Measurements from ENCODE around the gene MEMO1. TPM values are rescaled to one million over a fixed set of nuclear protein-coding genes. Genes with fewer than 3 reads are reported as not detected.

MEMO1 gene
- polyA plus RNA-seq, 1 donor (not counting 4 experiments of a cell fraction or from before 2014, with no cell fraction given) = 125 TPM

- H3K9me1 ChIP-seq (ENCODE audit: control insufficient read depth, extremely low read depth, insufficient read depth, low read length) = no peaks in the 10 kb centered on the region
- TF ChIP-seq EZH2 (IDR thresholded peaks at IDR 0.05; ENCODE audit: low read length) (no peak), CTCF (optimal IDR thresholded peaks at IDR 0.05 in 1 of 3, IDR thresholded peaks at IDR 0.05 in 1 of 3, conservative IDR thresholded peaks at IDR 0.05 in 1 of 3; ENCODE audit: extremely low read depth in 1 of 3, insufficient read depth in 2 of 3, low read length in 3 of 3) (no peak)
- no peaks in the 10 kb centered on the region for H3K27me3 ChIP-seq (ENCODE audit: control insufficient read depth, extremely low read depth, insufficient read depth, low read length)
- no peak overlapping the region for H3K4me2 ChIP-seq (ENCODE audit: control insufficient read depth, extremely low read depth, insufficient read depth, low read depth, low read length)
- dilution Hi-C loops (cut with MboI; ENCODE audit: extremely low pct_ligation_motif_present, low sequenced_read_pairs) = no loop called here
- H3K79me2 ChIP-seq (ENCODE audit: control insufficient read depth, insufficient read depth, low read length) = peaks cover 4% of the 10 kb centered on the region
- no peak overlapping the region for H3K4me3 ChIP-seq (ENCODE audit: control insufficient read depth in 2 of 3, extremely low read depth in 1 of 3, insufficient read depth in 2 of 3, low read depth in 1 of 3, low read length in 3 of 3)
- H3K36me3 ChIP-seq (ENCODE audit: control insufficient read depth in 2 of 2, extremely low read depth in 1 of 2, insufficient read depth in 2 of 2, low read length in 2 of 2) = peaks cover 0 to 3% of the 10 kb centered on the region in 2 experiments
- no peaks in the 10 kb centered on the region for H3K9me3 ChIP-seq (ENCODE audit: control insufficient read depth, low read depth, low read length)
- no peak overlapping the region for H3K27ac ChIP-seq (ENCODE audit: control insufficient read depth, insufficient read depth, low read length)
- no peak for FAIRE-seq
- no peak overlapping the region for H3K9ac ChIP-seq (ENCODE audit: control insufficient read depth, extremely low read depth, insufficient read depth, low read length)
- no peaks in the 10 kb centered on the region for H3K4me1 ChIP-seq (ENCODE audit: control insufficient read depth, extremely low read depth, insufficient read depth, low read length)
- DNase-seq (ENCODE audit: low read depth, low spot score) = no peak
- no peaks in the 10 kb centered on the region for H4K20me1 ChIP-seq (ENCODE audit: control insufficient read depth, extremely low read depth, insufficient read depth, low read length)
- H2AFZ ChIP-seq (ENCODE audit: control insufficient read depth, low read length) = no peak overlapping the region
Measured at GRCh38 chr2:31920962-31921361, 89.8 kb downstream of the MEMO1 start.

DNA sequence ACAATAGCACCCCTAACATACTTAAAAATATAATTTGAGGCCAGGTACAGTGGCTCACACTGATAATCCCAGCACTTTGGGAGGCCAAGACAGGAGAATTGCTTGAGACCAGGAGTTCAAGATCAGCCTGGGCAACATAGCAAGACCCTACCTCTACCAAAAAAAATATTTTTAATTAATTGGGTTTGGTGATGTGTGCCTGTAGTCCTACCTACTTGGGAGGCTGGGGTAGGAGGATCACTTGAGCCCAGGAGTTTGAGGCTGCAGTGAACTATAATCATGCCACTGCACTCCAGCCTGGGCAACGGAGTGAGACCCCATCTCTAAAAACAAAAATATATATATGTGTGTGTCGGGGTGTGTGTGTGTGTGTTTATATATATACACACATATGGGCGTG, 91.3 kb downstream of the MEMO1 start:
- H3K36me3 ChIP-seq (ENCODE audit: control insufficient read depth in 2 of 2, extremely low read depth in 1 of 2, insufficient read depth in 2 of 2, low read length in 2 of 2) = peaks cover 0 to 5% of the 10 kb centered on the region in 2 experiments
- no peak overlapping the region for H3K9ac ChIP-seq (ENCODE audit: control insufficient read depth, extremely low read depth, insufficient read depth, low read length)
- no peaks in the 10 kb centered on the region for H3K4me1 ChIP-seq (ENCODE audit: control insufficient read depth, extremely low read depth, insufficient read depth, low read length)
- no peaks in the 10 kb centered on the region for H4K20me1 ChIP-seq (ENCODE audit: control insufficient read depth, extremely low read depth, insufficient read depth, low read length)
- no peak overlapping the region for H2AFZ ChIP-seq (ENCODE audit: control insufficient read depth, low read length)
- no peak overlapping the region for H3K27ac ChIP-seq (ENCODE audit: control insufficient read depth, insufficient read depth, low read length)
- no peak overlapping the region for H3K4me3 ChIP-seq (ENCODE audit: control insufficient read depth in 2 of 3, extremely low read depth in 1 of 3, insufficient read depth in 2 of 3, low read depth in 1 of 3, low read length in 3 of 3)
- FAIRE-seq (no peak), DNase-seq (ENCODE audit: low read depth, low spot score) (no peak)
- H3K27me3 ChIP-seq (ENCODE audit: control insufficient read depth, extremely low read depth, insufficient read depth, low read length) = no peaks in the 10 kb centered on the region
- peaks cover 4% of the 10 kb centered on the region for H3K79me2 ChIP-seq (ENCODE audit: control insufficient read depth, insufficient read depth, low read length)
- H3K4me2 ChIP-seq (ENCODE audit: control insufficient read depth, extremely low read depth, insufficient read depth, low read depth, low read length) = no peak overlapping the region
- dilution Hi-C loops (cut with MboI; ENCODE audit: extremely low pct_ligation_motif_present, low sequenced_read_pairs) = no loop called here
- no peak for TF ChIP-seq EZH2 (IDR thresholded peaks at IDR 0.05; ENCODE audit: low read length)
- TF ChIP-seq CTCF (optimal IDR thresholded peaks at IDR 0.05 in 1 of 3, IDR thresholded peaks at IDR 0.05 in 1 of 3, conservative IDR thresholded peaks at IDR 0.05 in 1 of 3; ENCODE audit: extremely low read depth in 1 of 3, insufficient read depth in 2 of 3, low read length in 3 of 3) = no peak
- H3K9me1 ChIP-seq (ENCODE audit: control insufficient read depth, extremely low read depth, insufficient read depth, low read length) = no peaks in the 10 kb centered on the region
- H3K9me3 ChIP-seq (ENCODE audit: control insufficient read depth, low read depth, low read length) = no peaks in the 10 kb centered on the region

All from keratinocyte (primary cell).